ENCODE measurements around the gene CEACAM20. TPM values are rescaled to one million over a fixed set of nuclear protein-coding genes. Genes with fewer than 3 reads are reported as not detected.
A peak's percentile ranks its signal among the peaks of the same experiment; 100 is the strongest.
"Not testable (repeated sequence)": the region's sequence is repeated elsewhere in the genome, so short reads cannot be mapped to it uniquely, and the experiment has no call there.

Gene CEACAM20
- total RNA-seq, 1 donor from 2014 or later: not detected

GRCh38 chr19:44548736-44549135 is 19.3 kb upstream of the CEACAM20 start:
- H3K4me3 ChIP-seq (ENCODE audit: low read depth, low read length): no peak overlapping the region
- peak; percentile 30 for DNase-seq (ENCODE audit: low read depth)
- TF ChIP-seq, protein P1, sequence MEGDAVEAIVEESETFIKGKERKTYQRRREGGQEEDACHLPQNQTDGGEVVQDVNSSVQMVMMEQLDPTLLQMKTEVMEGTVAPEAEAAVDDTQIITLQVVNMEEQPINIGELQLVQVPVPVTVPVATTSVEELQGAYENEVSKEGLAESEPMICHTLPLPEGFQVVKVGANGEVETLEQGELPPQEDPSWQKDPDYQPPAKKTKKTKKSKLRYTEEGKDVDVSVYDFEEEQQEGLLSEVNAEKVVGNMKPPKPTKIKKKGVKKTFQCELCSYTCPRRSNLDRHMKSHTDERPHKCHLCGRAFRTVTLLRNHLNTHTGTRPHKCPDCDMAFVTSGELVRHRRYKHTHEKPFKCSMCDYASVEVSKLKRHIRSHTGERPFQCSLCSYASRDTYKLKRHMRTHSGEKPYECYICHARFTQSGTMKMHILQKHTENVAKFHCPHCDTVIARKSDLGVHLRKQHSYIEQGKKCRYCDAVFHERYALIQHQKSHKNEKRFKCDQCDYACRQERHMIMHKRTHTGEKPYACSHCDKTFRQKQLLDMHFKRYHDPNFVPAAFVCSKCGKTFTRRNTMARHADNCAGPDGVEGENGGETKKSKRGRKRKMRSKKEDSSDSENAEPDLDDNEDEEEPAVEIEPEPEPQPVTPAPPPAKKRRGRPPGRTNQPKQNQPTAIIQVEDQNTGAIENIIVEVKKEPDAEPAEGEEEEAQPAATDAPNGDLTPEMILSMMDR (conservative IDR thresholded peaks at IDR 0.05; ENCODE audit: low read depth, low read length): no peak

DNA sequence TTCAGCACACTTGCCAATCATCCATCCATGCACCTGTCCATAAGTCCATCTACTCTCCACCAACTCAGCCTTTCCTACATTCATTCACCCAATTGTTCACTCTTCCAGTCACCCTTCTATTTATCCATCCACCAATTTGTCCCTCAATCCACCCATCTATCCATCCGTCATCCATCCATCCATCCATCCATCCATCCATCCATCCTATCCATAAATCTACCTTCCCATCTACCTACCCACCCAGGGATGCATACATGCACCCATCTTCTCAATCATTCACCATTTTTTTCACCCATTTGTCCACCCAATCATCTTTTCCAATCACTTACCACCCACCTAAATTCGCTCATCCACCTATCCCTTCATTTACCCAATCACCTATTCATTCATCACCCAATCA is 14.6 kb upstream of the CEACAM20 start:
- no peak overlapping the region for H3K4me3 ChIP-seq (ENCODE audit: low read depth, low read length)
- no peak for DNase-seq (ENCODE audit: low read depth)
- TF ChIP-seq, protein P1 (conservative IDR thresholded peaks at IDR 0.05; ENCODE audit: low read depth, low read length): no peak

DNA sequence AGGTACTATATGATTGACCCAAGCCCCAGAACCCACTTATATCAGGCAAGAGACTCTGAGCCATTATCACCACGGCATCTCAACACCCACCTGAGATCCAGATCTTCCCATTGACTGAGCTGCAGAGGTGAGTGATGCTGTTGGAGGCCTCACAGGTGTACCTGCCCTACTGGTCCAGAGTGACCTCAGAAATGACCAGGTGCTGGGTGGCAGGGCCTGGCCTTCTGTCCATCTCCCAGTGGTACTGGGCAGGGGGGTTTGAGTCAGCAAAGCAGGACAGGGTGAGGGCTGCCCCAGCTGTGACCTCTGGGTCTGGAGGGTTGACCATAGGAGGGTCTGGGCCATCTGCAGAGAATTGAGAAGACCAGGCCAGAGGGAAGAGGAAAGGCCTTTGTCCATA is 13.2 kb upstream of the CEACAM20 start:
- no peak overlapping the region for H3K4me3 ChIP-seq (ENCODE audit: low read depth, low read length)
- TF ChIP-seq, protein P1 (conservative IDR thresholded peaks at IDR 0.05; ENCODE audit: low read depth, low read length): no peak
- DNase-seq (ENCODE audit: low read depth): no peak

- TF ChIP-seq, protein P1 (conservative IDR thresholded peaks at IDR 0.05; ENCODE audit: low read depth, low read length): no peak
- DNase-seq (ENCODE audit: low read depth): no peak
- H3K4me3 ChIP-seq (ENCODE audit: low read depth, low read length): no peak overlapping the region
Observed at GRCh38 chr19:44540736-44541135, 11.3 kb upstream of the CEACAM20 start.

DNA sequence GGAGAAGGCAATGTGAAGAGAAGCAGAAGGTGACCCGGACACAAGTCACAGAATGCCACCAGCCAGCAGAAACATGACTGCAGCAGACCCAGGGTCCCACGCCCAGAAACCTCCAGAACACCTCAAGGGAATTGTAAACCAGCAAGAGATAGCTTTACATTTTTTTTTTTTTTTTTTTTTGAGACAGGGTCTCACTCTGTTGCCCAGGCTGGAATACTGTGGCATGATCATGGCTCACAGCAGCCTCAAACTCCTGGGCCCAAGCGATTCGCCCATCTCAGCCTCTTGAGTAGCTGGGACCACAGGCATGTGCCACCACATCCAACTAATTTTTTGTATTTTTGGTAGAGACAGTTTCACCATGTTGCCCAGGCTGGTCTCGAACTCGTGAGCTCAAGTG is 10.5 kb upstream of the CEACAM20 start:
- no peak for DNase-seq (ENCODE audit: low read depth)
- no peak overlapping the region for H3K4me3 ChIP-seq (ENCODE audit: low read depth, low read length)
- TF ChIP-seq, protein P1 (conservative IDR thresholded peaks at IDR 0.05; ENCODE audit: low read depth, low read length): no peak

DNA sequence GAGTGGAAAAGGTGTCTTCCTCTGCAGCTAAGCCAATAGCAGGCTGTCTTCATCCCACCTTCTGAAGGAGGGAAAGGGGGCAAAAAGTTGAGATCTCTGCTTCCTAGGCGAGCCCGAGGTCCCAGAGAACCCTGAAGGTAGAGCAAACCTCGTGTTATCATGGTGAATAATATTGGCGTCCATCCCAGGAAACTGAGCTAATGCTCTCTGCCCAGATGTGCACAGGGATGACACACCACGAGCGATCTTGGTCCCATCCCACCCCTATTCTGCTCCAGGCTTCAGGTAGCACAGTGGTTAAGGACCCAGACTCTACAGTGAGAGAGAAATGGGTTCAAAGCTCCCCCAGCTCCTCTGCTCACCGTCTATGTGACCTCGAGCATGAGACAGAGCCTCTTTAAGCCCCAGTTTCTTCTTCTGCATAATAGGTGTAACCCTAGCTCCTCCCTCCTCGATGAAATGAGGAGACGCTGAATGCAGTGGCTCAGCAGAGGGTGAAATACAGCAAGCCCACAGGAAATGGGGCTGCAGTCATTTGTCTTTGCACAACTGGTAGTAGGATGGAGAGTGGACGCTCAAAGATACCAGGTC is 9.9 kb upstream of the CEACAM20 start:
- TF ChIP-seq, protein P1 (conservative IDR thresholded peaks at IDR 0.05; ENCODE audit: low read depth, low read length): no peak
- no peak overlapping the region for H3K4me3 ChIP-seq (ENCODE audit: low read depth, low read length)
- no peak for DNase-seq (ENCODE audit: low read depth)

- not testable (repeated sequence) for H3K4me3 ChIP-seq (ENCODE audit: low read depth, low read length); DNase-seq (ENCODE audit: low read depth)
Observed at GRCh38 chr19:44535361-44535760, 5.9 kb upstream of the CEACAM20 start.
